Measurements from ENCODE around the gene CDCP1.

DNA sequence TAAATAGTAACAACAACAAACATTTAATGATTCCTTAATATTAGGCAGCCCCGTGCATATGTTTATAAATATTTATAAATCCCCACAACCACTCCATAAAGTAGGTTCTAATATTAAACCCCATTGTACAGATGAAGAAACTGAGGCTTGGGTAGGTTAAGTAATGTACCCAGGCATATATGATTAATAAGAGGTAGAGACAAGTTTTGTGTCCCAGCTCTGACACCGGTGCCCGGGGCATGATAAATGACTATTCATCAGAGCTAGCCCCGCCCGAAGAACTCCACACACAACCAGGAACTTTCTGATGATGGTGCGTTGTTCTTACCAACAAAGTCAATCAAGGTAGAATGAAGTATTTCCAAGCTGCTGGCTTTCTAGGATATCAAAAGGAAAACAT, 19.4 kb downstream of the CDCP1 start:
- TF ChIP-seq, protein P1, sequence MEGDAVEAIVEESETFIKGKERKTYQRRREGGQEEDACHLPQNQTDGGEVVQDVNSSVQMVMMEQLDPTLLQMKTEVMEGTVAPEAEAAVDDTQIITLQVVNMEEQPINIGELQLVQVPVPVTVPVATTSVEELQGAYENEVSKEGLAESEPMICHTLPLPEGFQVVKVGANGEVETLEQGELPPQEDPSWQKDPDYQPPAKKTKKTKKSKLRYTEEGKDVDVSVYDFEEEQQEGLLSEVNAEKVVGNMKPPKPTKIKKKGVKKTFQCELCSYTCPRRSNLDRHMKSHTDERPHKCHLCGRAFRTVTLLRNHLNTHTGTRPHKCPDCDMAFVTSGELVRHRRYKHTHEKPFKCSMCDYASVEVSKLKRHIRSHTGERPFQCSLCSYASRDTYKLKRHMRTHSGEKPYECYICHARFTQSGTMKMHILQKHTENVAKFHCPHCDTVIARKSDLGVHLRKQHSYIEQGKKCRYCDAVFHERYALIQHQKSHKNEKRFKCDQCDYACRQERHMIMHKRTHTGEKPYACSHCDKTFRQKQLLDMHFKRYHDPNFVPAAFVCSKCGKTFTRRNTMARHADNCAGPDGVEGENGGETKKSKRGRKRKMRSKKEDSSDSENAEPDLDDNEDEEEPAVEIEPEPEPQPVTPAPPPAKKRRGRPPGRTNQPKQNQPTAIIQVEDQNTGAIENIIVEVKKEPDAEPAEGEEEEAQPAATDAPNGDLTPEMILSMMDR (IDR thresholded peaks at IDR 0.05), result no peak
- TF ChIP-seq POLR2A (IDR thresholded peaks at IDR 0.05), result no peak
